HepG2 (cell line): ENCODE data around the gene LGALS16. TPM values are rescaled to one million over a fixed set of nuclear protein-coding genes. Genes with fewer than 3 reads are reported as not detected.

Source experiments
- ATAC-seq: fragments of 200-7000 bp; cut with Tn5 transposase; 3 replicates; pipeline ENCODE4 v1.9.1; 2020; ENCODE audit warnings: mild to moderate bottlenecking, moderate library complexity
- BruUV-seq: library from RNA; stranded (reverse); fragments of 400-500 nt; replicated peaks from 2 replicates; lab custom pipeline; 2021; lab: Mats Ljungman, UMichigan
- CTCF ChIA-PET: fragments of 300-600 bp; formaldehyde crosslinking; extraction: SDS; loops from one replicate; lab custom pipeline; 2021; ENCODE audit warnings: low total read pairs, inconsistent platforms, low intra/inter-chr PET ratio; lab: Yijun Ruan, JAX
- POLR2A ChIA-PET: fragments of 350-600 bp; sonication (Branson Sonifier 250); formaldehyde crosslinking; loops from one replicate; lab custom pipeline; 2020; ENCODE audit warnings: antibody characterized with exemption, inconsistent platforms; lab: Yijun Ruan, JAX
- DNase-seq: peaks from one replicate; pipeline ENCODE4 v3.0.0-alpha.2; 2015; ENCODE audit warnings: low spot score
- FAIRE-seq: peaks from 3 replicates; lab custom pipeline; 2011; peaks lifted over from hg19 to GRCh38; lab: Jason Lieb, UNC
- H2AFZ ChIP-seq: one replicate; pipeline ENCODE4 v1.6.1; 2011; ENCODE audit warnings: low read length, inconsistent platforms
- H3K27ac ChIP-seq: fragments of 300-600 bp; 3 replicates; pipeline ENCODE4 v1.8.0; 2011; ENCODE audit warnings: mixed run types, mild to moderate bottlenecking, mixed read lengths, low read length, inconsistent platforms; ENCODE audit not compliant: insufficient read depth; ENCODE audit errors: extremely low read length
- H3K27me3 ChIP-seq, 2 experiments: fragments of 200-600 bp in 1 of 2; 2 replicates in 1 of 2; 3 replicates in 1 of 2; pipeline versions ENCODE4 v1.6.0 to v1.8.0; 2011; ENCODE audit warnings: low read length in 2 of 2, mild to moderate bottlenecking in 2 of 2, moderate library complexity in 2 of 2, inconsistent platforms in 1 of 2; ENCODE audit not compliant: insufficient read depth in 2 of 2, control insufficient read depth in 1 of 2
- H3K36me3 ChIP-seq, 2 experiments: fragments of 200-600 bp in 1 of 2; replicated peaks in 1 of 2; 2 replicates in 1 of 2; 3 replicates in 1 of 2; pipeline versions ENCODE4 v1.5.1 to v1.8.0; 2011; ENCODE audit warnings: low read length in 2 of 2, inconsistent platforms in 1 of 2; ENCODE audit not compliant: insufficient read depth in 2 of 2, control insufficient read depth in 1 of 2
- H3K4me1 ChIP-seq: 2 replicates; pipeline ENCODE4 v1.5.1; 2012; ENCODE audit warnings: low read length, inconsistent platforms; ENCODE audit not compliant: insufficient read depth
- H3K4me2 ChIP-seq: 2 replicates; pipeline ENCODE4 v1.6.0; 2011; ENCODE audit warnings: low read depth, low read length, inconsistent platforms
- H3K4me3 ChIP-seq, 3 experiments: fragments of 200-600 bp in 1 of 3; sonication (generic), shearing (Covaris generic) in 1 of 3; replicated peaks in 1 of 3; 2 replicates each; pipeline ENCODE4 v1.5.1; 2011 to 2016; ENCODE audit warnings: low read length in 3 of 3, inconsistent platforms in 2 of 3, low read depth in 2 of 3, mild to moderate bottlenecking in 2 of 3, control low read depth in 1 of 3, mixed read lengths in 1 of 3; ENCODE audit not compliant: insufficient read depth in 1 of 3
- H3K79me2 ChIP-seq: one replicate; pipeline ENCODE4 v1.6.1; 2011; ENCODE audit warnings: low read length, inconsistent platforms; ENCODE audit not compliant: insufficient read depth
- H3K9ac ChIP-seq: 2 replicates; pipeline ENCODE4 v1.6.0; 2011; ENCODE audit warnings: mild to moderate bottlenecking, low read depth, low read length, inconsistent platforms; ENCODE audit not compliant: insufficient read depth
- H3K9me3 ChIP-seq: 2 replicates; pipeline ENCODE4 v1.5.1; 2012; ENCODE audit warnings: mild to moderate bottlenecking, low read length
- H4K20me1 ChIP-seq: 2 replicates; pipeline ENCODE4 v1.6.0; 2011; ENCODE audit warnings: inconsistent platforms, mild to moderate bottlenecking, low read length, moderate library complexity; ENCODE audit not compliant: insufficient read depth
- ATF2 ChIP-seq: sonication (generic); formaldehyde crosslinking; IDR thresholded peaks from 2 replicates; pipeline ENCODE4 v1.4.0; 2020; ENCODE audit warnings: missing genetic modification reagents
- CERS6 ChIP-seq: sonication (generic); formaldehyde crosslinking; IDR thresholded peaks from 2 replicates; pipeline ENCODE4 v1.5.0; 2020; ENCODE audit warnings: missing genetic modification reagents
- DNMT1 ChIP-seq: sonication (generic); formaldehyde crosslinking; IDR thresholded peaks from 2 replicates; pipeline ENCODE4 v1.5.1; 2020; ENCODE audit warnings: mild to moderate bottlenecking, missing genetic modification reagents
- FOXA3 ChIP-seq: IDR thresholded peaks from 2 replicates; pipeline ENCODE4 v1.6.1; 2016; ENCODE audit warnings: missing genetic modification reagents, missing compliant biosample characterization
- LBX2 ChIP-seq: sonication (generic); formaldehyde crosslinking; IDR thresholded peaks from 2 replicates; pipeline ENCODE4 v1.5.0; 2020; ENCODE audit warnings: missing genetic modification reagents, mild to moderate bottlenecking, borderline replicate concordance
- PPARG ChIP-seq: conservative IDR thresholded peaks from 2 replicates; pipeline ENCODE4 v1.6.1; 2016; ENCODE audit warnings: missing biosample characterization, missing genetic modification reagents
- TP53 ChIP-seq: sonication (generic); formaldehyde crosslinking; conservative IDR thresholded peaks from 2 replicates; pipeline ENCODE4 v1.4.0; 2020; ENCODE audit warnings: missing genetic modification reagents
- ZNF546 ChIP-seq: sonication (generic); formaldehyde crosslinking; conservative IDR thresholded peaks from 2 replicates; pipeline ENCODE4 v1.8.1; 2023; ENCODE audit warnings: mild to moderate bottlenecking, missing genetic modification reagents
- ZNF569 ChIP-seq: sonication (generic); formaldehyde crosslinking; IDR thresholded peaks from 2 replicates; pipeline ENCODE4 v1.5.0; 2020; ENCODE audit warnings: mild to moderate bottlenecking, missing genetic modification reagents, moderate library complexity, borderline replicate concordance
- ZNF724P ChIP-seq: sonication (generic); formaldehyde crosslinking; IDR thresholded peaks from 2 replicates; pipeline ENCODE4 v1.8.0; 2022; ENCODE audit warnings: missing genetic modification reagents, borderline replicate concordance
- ZSCAN21 ChIP-seq: sonication (generic); formaldehyde crosslinking; IDR thresholded peaks from 2 replicates; pipeline ENCODE4 v1.8.0; 2022; ENCODE audit warnings: mild to moderate bottlenecking, missing genetic modification reagents, moderate library complexity, borderline replicate concordance
- ZZZ3 ChIP-seq: sonication (generic); formaldehyde crosslinking; IDR thresholded peaks from 2 replicates; pipeline ENCODE4 v1.4.0; 2020; ENCODE audit warnings: missing genetic modification reagents, mild to moderate bottlenecking, borderline replicate concordance
- WGBS: methylation state at CpG from one replicate; pipeline ENCODE4 v1.1.6; 2017; ENCODE audit warnings: low lambda C conversion rate; 5-methylcytosine and 5-hydroxymethylcytosine counted together
- in situ Hi-C: cut with HindIII; loops from 2 replicates; pipeline ENCODE4 v1.10.0; 2017; ENCODE audit warnings: low pct_unique_long_range_greater_than_20kb; ENCODE audit not compliant: extremely low pct_ligation_motif_present
- intact Hi-C: fragments of 100-400 bp; cut with micrococcal nuclease; formaldehyde crosslinking; loops from one replicate; pipeline ENCODE4 v1.10.0; 2022; ENCODE audit not compliant: unreplicated experiment
- polyA plus RNA-seq, 8 experiments: library from polyadenylated mRNA; depleted of rRNA in 3 of 8; stranded (reverse) in 7 of 8; unstranded in 1 of 8; fragments of >200 nt; fragmentation: Illumina TruSeq in 4 of 8; extraction: Trizol in 4 of 8; gene quantifications; 2 replicates each; pipeline versions ENCODE4 v1.2.1 to v1.2.3, GENCODE V29; 2011 to 2016; ENCODE audit warnings: low read depth in 4 of 8, missing spikeins in 1 of 8, mixed read lengths in 1 of 8; ENCODE audit not compliant: insufficient read depth in 1 of 8
- total RNA-seq, 5 experiments: library from RNA; depleted of rRNA; stranded (reverse); fragments of >200 nt; fragmentation: Illumina TruSeq; extraction: Trizol; gene quantifications; 2 replicates each; pipeline ENCODE4 v1.2.3, GENCODE V29; 2016; ENCODE audit warnings: low read depth in 1 of 5

LGALS16 gene
- total and polyA plus RNA-seq, 2 of the 13 experiments (the other 11 are each of a cell fraction or from before 2014, with no cell fraction given): not detected

GRCh38 chr19:39617745-39618144, 38.0 kb upstream of the LGALS16 start:
- Histone ChIP-seq H2AFZ (no peak overlapping the region), H3K9ac (no peak overlapping the region), H4K20me1 (no peaks in the 10 kb centered on the region), H3K36me3 (no peaks in the 10 kb centered on the region), H3K27me3 (no peaks in the 10 kb centered on the region), H3K4me1 (no peaks in the 10 kb centered on the region; the same call in 1 of the 2 replicates), H3K79me2 (no peaks in the 10 kb centered on the region), H3K9me3 (peaks cover 11% of the 10 kb centered on the region), H3K4me2 (no peak overlapping the region), H3K27ac (no peak overlapping the region), H3K4me3 (no peak overlapping the region)
- ATAC-seq (no peak), DNase-seq (no peak), FAIRE-seq (no peak)
- in situ Hi-C loops: no loop called here
- ChIA-PET POLR2A (no interaction called here), CTCF (no interaction called here)
- no TSS peak for BruUV-seq
- 0% methylated on average over 1 of the region's 1 CpG for WGBS
- intact Hi-C loops: no loop called here
- no peak for TF ChIP-seq PPARG (CRISPR knock-in tag)
- no peak for TF ChIP-seq TP53 (CRISPR knock-in tag)
- no peak for TF ChIP-seq ZNF546 (CRISPR knock-in tag)
- TF ChIP-seq ZSCAN21: no peak
- TF ChIP-seq ATF2 (CRISPR knock-in tag): no peak
- TF ChIP-seq LBX2 (CRISPR knock-in tag): no peak
- no peak for TF ChIP-seq FOXA3 (CRISPR knock-in tag)
- no peak for TF ChIP-seq DNMT1 (CRISPR knock-in tag)
- TF ChIP-seq ZNF569 (CRISPR knock-in tag): no peak
- no peak for TF ChIP-seq ZNF724P (CRISPR knock-in tag)
- no peak for TF ChIP-seq ZZZ3
- TF ChIP-seq CERS6 (CRISPR knock-in tag): no peak
- TF ChIP-seq, all 625 proteins: peak for 0
